Cardiac fibroblast (primary cell): Measurements from ENCODE around the gene USH1G.

Experiments
- DNase-seq, 2 donors: peaks; one replicate each; pipeline versions ENCODE4 v3.0.0 to v3.0.0-alpha.2; 2010; ENCODE audit warnings: low read depth in 2 of 2
- H3K4me3 ChIP-seq, 2 donors: replicated peaks in 1 of 2; 1 replicate in 1 of 2; 2 replicates in 1 of 2; pipeline ENCODE4 v1.5.1; 2011; ENCODE audit warnings: low read depth in 2 of 2, low read length in 2 of 2, mild to moderate bottlenecking in 2 of 2, moderate library complexity in 1 of 2
- TF ChIP-seq, protein P1 (sequence below): IDR thresholded peaks from one replicate; pipeline ENCODE4 v1.5.1; 2011; ENCODE audit warnings: low read depth, mild to moderate bottlenecking, low read length, inconsistent platforms

USH1G gene

DNA sequence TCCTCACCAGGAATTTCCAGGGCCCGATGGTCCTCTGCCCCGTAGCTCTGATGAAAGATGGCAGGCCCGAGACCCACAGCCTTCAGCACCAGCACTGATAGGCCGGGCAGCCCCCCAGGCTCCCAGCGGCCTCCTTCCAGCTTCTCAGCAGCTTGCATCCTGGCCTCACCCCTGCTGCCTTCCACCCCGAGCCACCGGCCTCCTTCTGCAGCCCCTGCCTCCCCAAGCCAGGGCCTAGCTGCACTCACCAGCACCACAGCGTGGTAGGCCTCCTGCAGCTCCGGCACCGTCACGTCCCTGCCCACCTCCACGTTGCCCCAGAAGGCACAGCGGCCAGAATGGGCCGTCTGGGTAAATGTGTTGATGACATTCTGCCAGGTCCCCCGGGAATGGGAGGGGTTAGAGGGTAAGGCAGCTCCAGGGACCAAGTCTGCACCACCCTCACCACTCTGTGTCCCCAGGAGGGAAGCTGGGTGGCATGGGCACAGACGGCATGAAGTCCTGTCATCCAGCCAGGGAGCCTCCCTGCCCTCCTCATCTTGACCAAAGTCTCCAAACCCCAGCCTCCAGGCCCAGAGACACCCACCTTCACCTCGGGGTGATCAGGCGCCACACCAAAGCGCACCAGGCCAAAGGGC is 56.7 kb downstream of the USH1G start:
- TF ChIP-seq, protein P1, sequence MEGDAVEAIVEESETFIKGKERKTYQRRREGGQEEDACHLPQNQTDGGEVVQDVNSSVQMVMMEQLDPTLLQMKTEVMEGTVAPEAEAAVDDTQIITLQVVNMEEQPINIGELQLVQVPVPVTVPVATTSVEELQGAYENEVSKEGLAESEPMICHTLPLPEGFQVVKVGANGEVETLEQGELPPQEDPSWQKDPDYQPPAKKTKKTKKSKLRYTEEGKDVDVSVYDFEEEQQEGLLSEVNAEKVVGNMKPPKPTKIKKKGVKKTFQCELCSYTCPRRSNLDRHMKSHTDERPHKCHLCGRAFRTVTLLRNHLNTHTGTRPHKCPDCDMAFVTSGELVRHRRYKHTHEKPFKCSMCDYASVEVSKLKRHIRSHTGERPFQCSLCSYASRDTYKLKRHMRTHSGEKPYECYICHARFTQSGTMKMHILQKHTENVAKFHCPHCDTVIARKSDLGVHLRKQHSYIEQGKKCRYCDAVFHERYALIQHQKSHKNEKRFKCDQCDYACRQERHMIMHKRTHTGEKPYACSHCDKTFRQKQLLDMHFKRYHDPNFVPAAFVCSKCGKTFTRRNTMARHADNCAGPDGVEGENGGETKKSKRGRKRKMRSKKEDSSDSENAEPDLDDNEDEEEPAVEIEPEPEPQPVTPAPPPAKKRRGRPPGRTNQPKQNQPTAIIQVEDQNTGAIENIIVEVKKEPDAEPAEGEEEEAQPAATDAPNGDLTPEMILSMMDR = no peak
- no peak for DNase-seq
- H3K4me3 ChIP-seq = no peak overlapping the region
